ENCODE measurements around the gene SORCS2.

- TF ChIP-seq CTCF (IDR thresholded peaks at IDR 0.05), result no peak
- TF ChIP-seq POLR2A (IDR thresholded peaks at IDR 0.05), result no peak
- no peak for TF ChIP-seq POLR2AphosphoS5 (IDR thresholded peaks at IDR 0.05)
- TF ChIP-seq EP300 (IDR thresholded peaks at IDR 0.05), result no peak
These were observed 180.3 kb downstream of the SORCS2 start for GRCh38 chr4:7372673-7373072.
